GM12891 (cell line): ENCODE data around the gene TEAD4.

Source experiments
- PAX5 ChIP-seq: IDR thresholded peaks from 2 replicates; pipeline ENCODE4 v1.6.1; 2011; ENCODE audit warnings: low read length, moderate library complexity, mild to moderate bottlenecking; ENCODE audit not compliant: insufficient read depth, severe bottlenecking
- POLR2A ChIP-seq: IDR thresholded peaks from 2 replicates; pipeline ENCODE4 v1.6.1; 2011; ENCODE audit warnings: low read depth, low read length, control low read depth
- POLR2AphosphoS5 ChIP-seq: IDR thresholded peaks from 2 replicates; pipeline ENCODE4 v1.6.1; 2011; ENCODE audit warnings: low read depth, low read length, control low read depth
- POU2F2 ChIP-seq: IDR thresholded peaks from 2 replicates; pipeline ENCODE4 v1.6.1; 2011; ENCODE audit warnings: low read depth, mild to moderate bottlenecking, control low read depth, low read length, moderate library complexity
- SPI1 ChIP-seq: IDR thresholded peaks from 2 replicates; pipeline ENCODE4 v1.6.1; 2011; ENCODE audit warnings: low read depth, low read length, control low read depth
- TAF1 ChIP-seq: IDR thresholded peaks from 2 replicates; pipeline ENCODE4 v1.6.1; 2011; ENCODE audit warnings: low read depth, low read length, control low read depth

DNA sequence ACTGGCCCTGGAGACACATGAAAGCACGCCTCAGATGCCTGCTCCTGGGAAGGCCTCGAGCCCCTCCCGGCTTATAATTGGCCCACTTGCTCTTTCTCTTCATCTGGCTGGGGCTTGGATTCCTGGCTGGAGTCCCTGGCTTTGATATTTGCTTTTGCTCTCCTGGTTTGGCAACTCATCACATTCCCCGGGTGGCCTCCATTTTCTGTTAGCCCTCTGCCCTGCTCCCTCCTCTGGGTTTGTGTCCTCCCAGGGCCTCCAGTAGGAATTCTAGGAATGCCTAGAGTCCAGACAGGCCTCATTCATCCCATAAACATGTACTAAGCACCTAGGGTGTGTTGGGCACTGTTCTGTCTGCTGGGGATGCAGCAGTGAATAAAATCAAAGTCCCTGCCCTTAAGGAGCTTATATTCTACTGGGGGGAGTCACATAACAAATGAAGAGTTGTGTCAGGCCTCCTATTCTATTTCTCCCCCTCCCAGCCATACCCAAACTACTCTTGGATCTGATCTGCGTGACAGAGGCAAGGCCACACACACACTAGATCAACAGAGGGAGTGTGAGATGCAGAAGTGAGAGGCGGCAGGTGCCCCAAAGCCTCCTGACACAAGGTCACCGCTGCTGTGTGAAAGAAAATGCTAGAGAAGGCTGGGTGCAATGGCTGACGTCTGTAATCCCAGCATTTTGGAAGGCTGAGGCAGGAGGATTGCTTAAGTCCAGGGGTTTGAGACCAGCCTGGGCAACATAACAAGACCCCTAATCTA is 96.7 kb downstream of the TEAD4 start:
- no peak for TF ChIP-seq POLR2A
- TF ChIP-seq TAF1: no peak
- no peak for TF ChIP-seq POLR2AphosphoS5
- TF ChIP-seq PAX5: no peak
- no peak for TF ChIP-seq SPI1
- no peak for TF ChIP-seq POU2F2
